Suprapubic skin (tissue), 4 donors: ENCODE data around the gene ASB4. TPM values are rescaled to one million over a fixed set of nuclear protein-coding genes. Genes with fewer than 3 reads are reported as not detected.

ENCODE experiments used
- DNase-seq, 2 donors: peaks; one replicate each; pipeline ENCODE4 v3.0.0-alpha.2; 2019; ENCODE audit warnings: low spot score in 2 of 2
- H3K27ac ChIP-seq: fragments of 200-600 bp; sonication (generic); one replicate; pipeline ENCODE4 v1.5.1; 2019
- H3K27me3 ChIP-seq: fragments of 200-600 bp; sonication (generic); one replicate; pipeline ENCODE4 v1.5.1; 2019
- H3K36me3 ChIP-seq: fragments of 200-600 bp; sonication (generic); one replicate; pipeline ENCODE4 v1.5.1; 2019
- H3K4me1 ChIP-seq: fragments of 200-600 bp; sonication (generic); one replicate; pipeline ENCODE4 v1.5.1; 2019
- H3K4me3 ChIP-seq: fragments of 200-600 bp; sonication (generic); one replicate; pipeline ENCODE4 v1.5.1; 2019; ENCODE audit warnings: mild to moderate bottlenecking
- H3K9me3 ChIP-seq: fragments of 200-600 bp; sonication (generic); one replicate; pipeline ENCODE4 v1.5.1; 2019
- EP300 ChIP-seq: sonication (generic); formaldehyde crosslinking; IDR thresholded peaks from one replicate; pipeline ENCODE4 v1.6.1; 2017; ENCODE audit warnings: antibody characterized with exemption
- POLR2A ChIP-seq, 2 donors: fragments of 450-650 bp; IDR thresholded peaks; one replicate each; pipeline ENCODE4 v1.6.1; 2017; ENCODE audit warnings: antibody characterized with exemption in 2 of 2, mild to moderate bottlenecking in 2 of 2, moderate library complexity in 2 of 2
- POLR2AphosphoS5 ChIP-seq, 3 donors: sonication (generic); formaldehyde crosslinking; IDR thresholded peaks; one replicate each; pipeline ENCODE4 v1.6.1; 2017; ENCODE audit warnings: antibody characterized with exemption in 3 of 3
- WGBS: methylation state at CpG from one replicate; pipeline ENCODE4 v1.1.5; 2018; 5-methylcytosine and 5-hydroxymethylcytosine counted together
- total RNA-seq, 4 donors: library from RNA; depleted of rRNA; stranded (reverse); fragments of >200 nt; gene quantifications; one replicate each; pipeline ENCODE4 v1.1.0, GENCODE V29; 2016
- TF ChIP-seq, protein P1 (sequence below), 2 donors: fragments of 200-600 bp in 1 of 2; fragments of 450-650 bp in 1 of 2; sonication (generic) in 1 of 2; IDR thresholded peaks; one replicate each; pipeline ENCODE4 v1.5.1; 2016 to 2019; ENCODE audit warnings: antibody characterized with exemption in 2 of 2, mild to moderate bottlenecking in 1 of 2, moderate library complexity in 1 of 2

Gene ASB4
- total RNA-seq, 4 donors from 2014 or later = 0.13 to 0.31 TPM; not detected in 2

GRCh38 chr7:95527033-95527775, 41.5 kb downstream of the ASB4 start:
- DNase-seq = peak in 1 of 2 donors; percentile 69
- no peak overlapping the region for H3K4me3 ChIP-seq
- H3K9me3 ChIP-seq = no peaks in the 10 kb centered on the region
- TF ChIP-seq POLR2AphosphoS5 (IDR thresholded peaks at IDR 0.05) (no peak), EP300 (no peak)
- TF ChIP-seq, protein P1, sequence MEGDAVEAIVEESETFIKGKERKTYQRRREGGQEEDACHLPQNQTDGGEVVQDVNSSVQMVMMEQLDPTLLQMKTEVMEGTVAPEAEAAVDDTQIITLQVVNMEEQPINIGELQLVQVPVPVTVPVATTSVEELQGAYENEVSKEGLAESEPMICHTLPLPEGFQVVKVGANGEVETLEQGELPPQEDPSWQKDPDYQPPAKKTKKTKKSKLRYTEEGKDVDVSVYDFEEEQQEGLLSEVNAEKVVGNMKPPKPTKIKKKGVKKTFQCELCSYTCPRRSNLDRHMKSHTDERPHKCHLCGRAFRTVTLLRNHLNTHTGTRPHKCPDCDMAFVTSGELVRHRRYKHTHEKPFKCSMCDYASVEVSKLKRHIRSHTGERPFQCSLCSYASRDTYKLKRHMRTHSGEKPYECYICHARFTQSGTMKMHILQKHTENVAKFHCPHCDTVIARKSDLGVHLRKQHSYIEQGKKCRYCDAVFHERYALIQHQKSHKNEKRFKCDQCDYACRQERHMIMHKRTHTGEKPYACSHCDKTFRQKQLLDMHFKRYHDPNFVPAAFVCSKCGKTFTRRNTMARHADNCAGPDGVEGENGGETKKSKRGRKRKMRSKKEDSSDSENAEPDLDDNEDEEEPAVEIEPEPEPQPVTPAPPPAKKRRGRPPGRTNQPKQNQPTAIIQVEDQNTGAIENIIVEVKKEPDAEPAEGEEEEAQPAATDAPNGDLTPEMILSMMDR (IDR thresholded peaks at IDR 0.05) = peak; percentile 72 to 82
- H3K27ac ChIP-seq = no peak overlapping the region
- H3K36me3 ChIP-seq = no peaks in the 10 kb centered on the region
- H3K4me1 ChIP-seq = no peaks in the 10 kb centered on the region
- H3K27me3 ChIP-seq = no peaks in the 10 kb centered on the region
- 16% methylated on average over 5 of the region's 5 CpGs for WGBS

DNA sequence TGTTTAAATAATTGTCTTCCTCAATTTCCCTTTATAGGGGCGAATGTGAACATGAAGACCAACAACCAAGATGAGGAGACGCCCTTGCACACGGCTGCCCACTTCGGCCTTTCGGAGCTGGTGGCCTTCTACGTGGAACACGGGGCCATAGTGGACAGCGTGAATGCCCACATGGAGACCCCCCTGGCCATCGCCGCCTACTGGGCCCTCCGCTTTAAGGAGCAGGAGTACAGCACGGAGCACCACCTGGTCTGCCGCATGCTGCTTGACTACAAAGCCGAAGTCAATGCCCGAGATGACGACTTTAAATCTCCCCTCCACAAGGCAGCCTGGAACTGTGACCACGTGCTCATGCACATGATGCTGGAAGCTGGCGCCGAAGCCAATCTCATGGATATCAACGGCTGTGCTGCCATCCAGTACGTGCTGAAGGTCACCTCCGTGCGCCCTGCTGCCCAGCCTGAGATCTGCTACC, 42.1 kb downstream of the ASB4 start:
- Histone ChIP-seq H3K27me3 (no peaks in the 10 kb centered on the region), H3K36me3 (no peaks in the 10 kb centered on the region), H3K4me3 (no peak overlapping the region), H3K27ac (no peak overlapping the region), H3K9me3 (no peaks in the 10 kb centered on the region), H3K4me1 (no peaks in the 10 kb centered on the region)
- WGBS = 85% methylated on average over 15 of the region's 23 CpGs
- TF ChIP-seq POLR2AphosphoS5 (IDR thresholded peaks at IDR 0.05) = no peak
- no peak for TF ChIP-seq EP300
- TF ChIP-seq POLR2A (IDR thresholded peaks at IDR 0.05) = no peak
- TF ChIP-seq, protein P1 (IDR thresholded peaks at IDR 0.05) = no peak
- peak in 1 of 2 donors; percentile 59 for DNase-seq

GRCh38 chr7:95529701-95530100, 44.0 kb downstream of the ASB4 start:
- no peak for TF ChIP-seq EP300
- no peak for TF ChIP-seq POLR2A (IDR thresholded peaks at IDR 0.05)
- TF ChIP-seq, protein P1 (IDR thresholded peaks at IDR 0.05) = no peak
- TF ChIP-seq POLR2AphosphoS5 (IDR thresholded peaks at IDR 0.05) = no peak
- Histone ChIP-seq H3K27me3 (no peaks in the 10 kb centered on the region), H3K9me3 (no peaks in the 10 kb centered on the region), H3K27ac (no peak overlapping the region), H3K4me3 (no peak overlapping the region), H3K36me3 (no peaks in the 10 kb centered on the region), H3K4me1 (no peaks in the 10 kb centered on the region)
- no peak for DNase-seq
- 88% methylated on average over 1 of the region's 1 CpG for WGBS

DNA sequence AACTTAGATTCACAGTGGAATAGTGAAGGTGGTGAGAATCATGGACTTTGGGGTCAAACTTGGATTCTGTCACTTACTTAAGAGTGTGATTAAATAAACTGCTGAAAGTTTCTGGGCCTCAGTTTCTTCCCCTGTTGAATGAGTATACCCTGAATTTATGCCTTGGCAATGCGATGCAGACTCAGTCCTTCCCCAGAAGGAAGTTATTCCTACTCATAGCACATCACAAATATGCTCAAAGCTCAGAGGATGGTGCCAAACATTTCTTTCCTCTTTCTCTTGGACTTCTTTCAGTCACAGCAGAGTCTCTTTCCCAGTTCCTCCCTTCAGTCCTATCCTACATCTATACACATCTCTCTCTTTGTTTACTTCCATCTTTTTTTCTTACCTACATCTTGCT, 45.1 kb downstream of the ASB4 start:
- DNase-seq = no peak
- TF ChIP-seq, protein P1 (IDR thresholded peaks at IDR 0.05) = no peak
- TF ChIP-seq POLR2AphosphoS5 (IDR thresholded peaks at IDR 0.05) (no peak), EP300 (no peak), POLR2A (IDR thresholded peaks at IDR 0.05) (no peak)

DNA sequence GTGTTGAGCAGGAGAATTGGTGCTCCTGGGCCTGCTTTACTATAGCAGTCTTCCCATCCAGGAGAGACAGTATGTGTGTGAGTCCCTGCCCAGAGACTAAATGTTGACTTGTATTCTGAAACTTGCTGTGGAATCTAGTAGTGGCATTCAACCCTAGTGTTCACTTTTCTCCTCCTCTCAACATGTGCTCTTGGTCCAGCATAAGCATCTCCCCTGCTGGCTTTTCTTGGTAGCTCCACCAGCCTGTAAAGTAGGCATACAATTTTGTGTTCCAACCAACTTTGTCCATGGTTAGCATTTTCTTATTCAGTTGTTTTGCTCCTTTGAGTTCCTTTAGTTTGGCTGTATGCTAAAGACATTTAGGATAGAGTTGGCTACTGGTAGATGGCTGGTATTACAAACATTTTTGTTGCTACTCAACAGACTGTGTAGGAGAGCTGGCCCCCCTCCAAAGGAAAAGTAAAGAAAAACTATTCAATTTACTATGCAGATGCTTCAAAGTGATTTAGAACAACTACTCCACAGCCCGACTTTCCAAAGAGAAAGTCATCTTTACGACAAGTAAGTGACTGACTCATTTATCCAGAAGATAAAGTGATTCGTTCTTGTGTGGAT, 46.0 kb downstream of the ASB4 start:
- TF ChIP-seq POLR2AphosphoS5 (IDR thresholded peaks at IDR 0.05) (no peak), EP300 (no peak), POLR2A (IDR thresholded peaks at IDR 0.05) (no peak)
- TF ChIP-seq, protein P1 (IDR thresholded peaks at IDR 0.05) = no peak
- H3K9me3 ChIP-seq = no peaks in the 10 kb centered on the region
- H3K4me3 ChIP-seq = no peak overlapping the region
- WGBS = 47% methylated on average over 3 of the region's 3 CpGs
- H3K27me3 ChIP-seq = no peaks in the 10 kb centered on the region
- DNase-seq = no peak
- no peaks in the 10 kb centered on the region for H3K36me3 ChIP-seq
- no peak overlapping the region for H3K27ac ChIP-seq
- no peaks in the 10 kb centered on the region for H3K4me1 ChIP-seq

More for the DNA sequence above, 45.1 kb downstream of the ASB4 start:
- H3K36me3 ChIP-seq = no peaks in the 10 kb centered on the region
- no peaks in the 10 kb centered on the region for H3K9me3 ChIP-seq
- WGBS = 74% methylated on average over 1 of the region's 1 CpG
- no peaks in the 10 kb centered on the region for H3K27me3 ChIP-seq
- no peaks in the 10 kb centered on the region for H3K4me1 ChIP-seq
- H3K4me3 ChIP-seq = no peak overlapping the region
- H3K27ac ChIP-seq = no peak overlapping the region
